NCI-H146 (cell line): ENCODE measurements around the gene RNF208.
"Not testable (repeated sequence)": the region's sequence is repeated elsewhere in the genome, so short reads cannot be mapped to it uniquely, and the experiment has no call there.

Experiments
- DNase-seq: peaks from one replicate; lab custom pipeline; 2025; lab: John Stamatoyannopoulos, UW

Gene RNF208

DNA sequence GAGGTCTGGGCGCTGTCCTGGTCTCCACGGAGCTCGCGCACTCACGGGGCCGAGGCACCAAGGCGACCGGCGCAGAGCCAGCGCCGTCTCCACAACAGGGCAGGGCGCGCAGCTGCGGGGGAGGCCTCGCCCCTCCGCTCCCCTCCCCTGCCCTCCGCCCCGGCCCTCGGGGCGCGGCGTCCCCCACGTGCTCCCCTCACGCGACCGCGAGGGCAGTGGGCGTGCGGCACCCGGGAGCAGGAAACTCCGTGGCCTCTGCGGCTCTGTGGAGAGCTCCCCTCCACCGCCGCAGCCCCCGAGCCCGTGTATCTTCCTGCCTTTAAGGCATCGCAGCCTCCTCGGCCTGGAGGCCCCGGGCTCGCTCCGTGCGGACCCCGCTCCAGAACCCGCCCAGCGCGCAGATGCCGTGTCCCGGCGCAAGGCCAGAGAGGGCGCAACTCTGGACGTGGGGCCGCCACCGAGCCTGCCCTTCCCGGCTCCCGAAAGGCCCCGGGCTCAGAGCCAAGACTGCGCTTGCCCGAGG lies 18.3 kb upstream of the RNF208 start:
- peak; percentile 69 for DNase-seq

GRCh38 chr9:137239541-137240200 lies 17.6 kb upstream of the RNF208 start:
- not testable (repeated sequence) for DNase-seq

DNA sequence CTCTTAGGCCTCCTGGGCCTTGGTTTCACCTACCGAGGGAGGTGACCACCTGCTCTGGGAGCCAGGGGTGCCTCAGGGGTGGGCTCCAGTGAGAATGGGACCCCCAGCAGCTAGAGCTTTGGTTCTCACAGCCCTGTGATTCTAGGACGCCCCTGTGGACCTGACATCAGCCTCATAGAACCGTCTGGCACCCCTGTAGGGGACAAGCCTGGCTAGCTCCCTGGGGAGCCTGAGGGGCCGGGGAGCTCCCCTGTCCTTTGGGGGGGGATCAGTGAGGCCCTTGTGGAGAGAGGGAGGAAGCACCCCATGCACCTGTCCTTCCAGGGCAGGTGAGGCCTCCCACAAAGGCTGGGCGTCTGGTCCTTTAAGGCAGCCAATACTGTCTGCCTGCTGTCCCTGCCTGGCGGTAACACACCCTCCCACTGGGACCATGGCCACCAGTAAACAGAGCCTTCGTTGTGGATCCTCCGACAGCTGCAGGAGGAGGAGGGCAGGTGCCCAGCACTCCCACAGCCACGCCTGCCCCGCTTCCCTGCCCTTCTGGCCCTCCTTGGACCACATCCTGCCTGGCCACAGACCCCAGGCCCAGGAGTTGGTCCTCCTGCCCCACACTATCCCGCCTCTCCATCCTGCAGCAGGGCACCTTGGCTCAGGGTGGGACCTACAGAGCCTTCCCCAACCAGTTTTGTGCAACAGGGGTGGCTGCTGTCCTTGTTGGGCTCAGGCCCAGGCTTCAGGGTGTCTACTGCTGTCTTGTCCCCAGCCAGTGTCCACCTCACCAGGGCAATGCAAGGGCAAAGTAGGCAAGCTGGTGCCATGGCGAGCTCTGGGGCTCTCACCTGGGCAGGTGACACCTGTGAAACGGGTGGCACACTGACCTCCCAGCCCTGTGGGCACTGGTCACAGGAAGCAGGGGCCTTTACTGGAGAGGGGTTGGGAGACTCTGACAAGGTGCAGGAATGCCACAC lies 16.0 kb upstream of the RNF208 start:
- DNase-seq, result peak; percentile 88

DNA sequence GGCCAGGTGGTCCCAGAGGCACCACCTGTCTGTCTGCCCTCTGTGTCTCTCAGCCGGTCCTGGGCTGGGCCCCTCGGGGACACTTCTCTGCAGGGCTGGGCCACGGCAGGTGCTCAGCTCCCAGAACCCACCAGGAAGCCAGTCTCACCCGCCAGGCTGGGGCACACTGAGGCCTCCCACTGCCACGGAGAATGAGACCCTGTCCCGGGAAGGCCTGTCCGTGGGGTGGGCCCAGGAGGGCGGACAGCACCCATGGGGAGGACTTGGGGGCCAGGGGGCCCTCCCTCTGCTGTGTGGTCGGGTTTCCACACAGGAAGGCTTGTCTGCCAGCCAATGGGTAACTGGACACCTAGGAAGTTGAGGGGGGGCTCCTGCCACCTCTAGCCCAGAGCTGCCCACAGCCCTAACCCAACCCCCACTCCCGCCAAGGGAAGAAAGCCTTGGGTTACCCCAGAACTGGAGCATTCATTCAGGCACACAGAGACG lies 14.9 kb upstream of the RNF208 start:
- DNase-seq, result peak; percentile 44

DNA sequence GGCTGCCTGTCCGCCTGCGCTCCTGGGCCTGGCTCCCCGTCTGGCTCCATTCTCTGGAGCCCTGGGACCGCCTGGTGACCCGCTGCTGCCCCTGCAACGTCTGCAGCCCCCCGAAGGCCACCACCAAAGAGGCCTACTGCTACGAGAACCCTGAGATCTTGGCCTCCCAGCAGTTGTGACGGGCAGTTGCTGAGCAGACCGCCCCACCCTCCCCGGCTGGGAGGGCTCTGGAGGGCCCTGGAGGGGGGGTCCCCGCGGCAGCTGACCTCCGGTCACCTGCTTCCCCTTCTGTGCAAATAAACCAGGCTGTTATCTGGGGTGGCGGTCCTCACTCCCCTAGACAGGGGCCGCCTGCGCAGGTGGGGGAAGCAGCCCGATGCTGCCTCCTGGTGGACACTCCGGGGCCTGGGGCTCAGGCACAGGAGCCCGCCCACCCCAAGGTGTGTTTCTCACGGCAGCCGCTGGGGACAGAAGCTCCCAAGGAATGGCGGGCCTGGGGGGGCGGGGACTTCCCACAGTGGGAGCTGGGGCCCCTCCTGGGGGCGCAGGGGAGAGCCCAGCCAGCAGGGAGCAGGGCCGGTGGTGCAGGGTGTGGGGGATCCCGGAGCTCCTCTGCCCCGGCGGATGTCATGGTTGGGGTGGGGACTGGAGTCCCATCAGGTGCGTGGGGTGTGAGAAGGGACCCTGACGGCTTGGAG lies 14.3 kb upstream of the RNF208 start:
- peak; percentile 86 for DNase-seq

DNA sequence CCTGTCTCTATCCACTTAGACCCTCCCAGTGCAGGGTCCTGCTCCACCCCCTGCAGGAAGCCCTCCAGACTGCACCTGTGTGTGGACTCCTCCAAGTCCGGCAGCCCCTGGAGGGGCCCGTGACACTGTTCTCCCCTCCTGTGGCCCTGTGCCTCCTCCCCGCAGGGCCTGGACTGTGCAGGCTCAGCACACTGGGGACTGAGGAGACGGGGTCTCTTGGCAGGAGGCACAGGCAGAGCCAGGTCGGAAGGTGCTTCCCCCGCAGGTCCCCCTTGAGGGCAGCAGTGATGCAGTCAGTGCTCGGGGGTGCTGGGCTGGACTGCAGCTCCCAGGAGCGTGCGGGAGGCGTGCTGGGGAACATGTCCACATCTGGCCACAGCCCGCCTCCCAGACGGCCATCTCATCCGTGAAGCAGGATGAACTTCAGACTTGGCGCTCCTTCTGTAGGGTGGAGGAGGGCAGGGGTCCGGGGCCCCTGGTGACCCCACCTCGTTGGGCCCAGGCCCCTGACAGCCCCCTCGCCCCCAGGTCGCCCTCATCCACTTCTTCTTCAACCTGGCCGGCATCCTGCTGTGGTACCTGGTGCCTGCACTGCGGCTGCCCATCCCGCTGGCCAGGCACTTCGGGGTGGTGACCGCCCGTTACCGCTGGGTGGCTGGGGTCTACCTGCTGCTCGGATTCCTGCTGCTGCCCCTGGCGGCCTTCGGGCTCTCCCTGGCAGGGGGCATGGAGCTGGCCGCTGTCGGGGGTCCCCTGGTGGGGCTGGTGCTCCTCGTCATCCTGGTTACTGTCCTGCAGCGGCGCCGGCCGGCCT lies 13.6 kb upstream of the RNF208 start:
- DNase-seq, result peak; percentile 39

- DNase-seq, result no peak
These were observed 12.9 kb upstream of the RNF208 start for GRCh38 chr9:137234758-137235423.

GRCh38 chr9:137234055-137234697 lies 12.1 kb upstream of the RNF208 start:
- peak; percentile 42 for DNase-seq

DNA sequence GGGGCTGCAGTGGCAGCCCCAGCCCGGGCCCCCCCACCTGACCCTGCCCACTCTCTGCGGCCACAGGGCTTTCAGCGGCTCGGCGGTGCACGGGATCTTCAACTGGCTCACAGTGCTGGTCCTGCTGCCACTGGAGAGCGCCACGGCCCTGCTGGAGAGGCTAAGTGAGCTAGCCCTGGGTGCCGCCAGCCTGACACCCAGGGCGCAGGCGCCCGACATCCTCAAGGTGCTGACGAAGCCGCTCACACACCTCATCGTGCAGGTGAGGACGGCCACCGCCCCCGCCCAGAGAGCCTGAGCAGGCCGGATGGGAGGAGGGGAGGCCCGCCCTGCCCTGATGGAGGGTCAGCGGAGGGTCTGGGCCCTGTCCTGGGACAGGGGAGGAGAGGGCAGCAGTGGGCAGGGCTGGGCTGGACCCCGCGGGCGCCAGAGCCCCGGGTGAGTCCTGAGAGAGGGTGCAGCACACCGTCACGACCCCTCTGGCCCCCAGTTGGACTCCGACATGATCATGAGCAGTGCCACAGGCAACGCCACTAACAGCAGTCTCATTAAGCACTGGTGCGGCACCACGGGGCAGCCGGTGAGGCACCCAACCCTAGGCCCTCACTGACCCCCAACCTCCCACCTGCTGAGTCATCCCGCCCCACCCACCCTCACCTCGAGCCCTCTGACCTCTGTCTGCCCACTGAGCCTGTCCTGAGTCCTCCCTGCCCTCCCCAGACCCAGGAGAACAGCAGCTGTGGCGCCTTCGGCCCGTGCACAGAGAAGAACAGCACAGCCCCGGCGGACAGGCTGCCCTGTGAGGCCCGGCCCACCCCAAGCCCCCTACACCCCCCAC lies 11.3 kb upstream of the RNF208 start:
- DNase-seq, result no peak

GRCh38 chr9:137232510-137232909 lies 10.5 kb upstream of the RNF208 start:
- no peak for DNase-seq

GRCh38 chr9:137232101-137232500 lies 10.1 kb upstream of the RNF208 start:
- no peak for DNase-seq

DNA sequence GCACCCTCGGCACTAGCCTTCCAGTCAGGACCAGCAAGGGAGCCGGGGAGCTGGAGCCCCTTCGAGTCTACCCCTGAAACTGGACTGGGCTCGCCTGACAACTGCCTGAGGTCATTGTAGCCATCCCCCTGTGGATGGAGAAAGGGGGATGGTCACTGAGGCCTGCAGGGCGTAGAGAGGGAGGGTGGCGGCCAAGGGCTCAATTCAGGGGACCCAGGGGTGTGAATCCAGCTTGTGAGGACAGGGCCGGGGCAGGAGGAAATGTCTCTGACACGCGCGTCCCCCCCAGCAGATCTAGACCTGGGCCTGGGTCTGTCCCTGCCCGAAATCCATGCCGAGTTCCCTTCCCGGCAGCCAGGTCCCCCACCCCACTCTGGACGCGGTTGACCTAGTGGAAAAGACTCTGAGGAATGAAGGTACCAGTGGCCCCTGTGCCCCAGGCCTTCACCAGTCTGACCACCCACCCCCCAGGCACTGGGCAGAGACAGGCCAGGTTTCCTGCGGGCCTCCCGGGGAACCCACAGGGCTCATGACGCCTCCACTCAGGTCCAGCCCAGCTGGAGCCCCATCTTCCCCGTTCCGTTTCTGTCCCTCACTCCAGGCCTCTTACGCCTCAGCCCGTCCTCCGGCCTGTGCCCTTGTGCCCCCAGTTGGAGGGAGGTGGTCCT lies 9.5 kb upstream of the RNF208 start:
- no peak for DNase-seq

DNA sequence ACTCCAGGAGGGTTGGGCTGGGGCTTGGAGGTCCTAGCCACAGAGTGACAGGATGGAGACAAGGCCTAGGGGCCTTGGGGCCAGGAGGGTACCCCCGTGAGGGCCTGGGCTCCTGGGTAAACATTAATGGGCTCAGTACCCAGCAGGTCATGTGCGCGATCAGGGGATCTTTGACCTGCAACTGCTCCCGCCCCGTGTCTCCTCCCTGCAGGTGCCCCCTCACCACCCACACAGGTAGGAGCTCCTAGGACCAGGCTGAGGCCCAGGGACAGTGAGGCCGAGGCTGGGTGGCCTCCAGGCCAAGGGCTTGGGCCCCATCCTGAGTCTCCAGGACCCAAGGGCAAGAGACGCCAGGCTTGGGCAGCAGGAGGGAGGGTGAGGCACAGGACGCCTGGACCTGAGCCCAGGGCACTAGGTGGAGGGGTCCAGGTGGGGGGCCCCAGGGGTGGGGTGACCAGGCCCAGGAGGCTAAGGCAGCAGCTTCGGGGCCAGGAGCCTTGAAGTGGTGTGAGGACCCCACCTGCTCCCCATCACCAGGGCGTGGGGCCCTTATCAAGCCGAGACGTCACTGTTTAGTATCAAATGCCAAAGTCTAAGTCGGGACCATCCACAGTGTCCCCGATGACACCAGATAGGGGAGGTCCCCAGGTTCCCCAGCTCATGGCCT lies 8.8 kb upstream of the RNF208 start, which contains the start of gene SLC34A3:
Gene SLC34A3 (plus strand): TSS at position 197 of the 667 bp plus-strand sequence. CDS start 802 bp downstream, outside the sequence.
- no peak for DNase-seq

- no peak for DNase-seq
These were observed 8.1 kb upstream of the RNF208 start for GRCh38 chr9:137229903-137230704.

DNA sequence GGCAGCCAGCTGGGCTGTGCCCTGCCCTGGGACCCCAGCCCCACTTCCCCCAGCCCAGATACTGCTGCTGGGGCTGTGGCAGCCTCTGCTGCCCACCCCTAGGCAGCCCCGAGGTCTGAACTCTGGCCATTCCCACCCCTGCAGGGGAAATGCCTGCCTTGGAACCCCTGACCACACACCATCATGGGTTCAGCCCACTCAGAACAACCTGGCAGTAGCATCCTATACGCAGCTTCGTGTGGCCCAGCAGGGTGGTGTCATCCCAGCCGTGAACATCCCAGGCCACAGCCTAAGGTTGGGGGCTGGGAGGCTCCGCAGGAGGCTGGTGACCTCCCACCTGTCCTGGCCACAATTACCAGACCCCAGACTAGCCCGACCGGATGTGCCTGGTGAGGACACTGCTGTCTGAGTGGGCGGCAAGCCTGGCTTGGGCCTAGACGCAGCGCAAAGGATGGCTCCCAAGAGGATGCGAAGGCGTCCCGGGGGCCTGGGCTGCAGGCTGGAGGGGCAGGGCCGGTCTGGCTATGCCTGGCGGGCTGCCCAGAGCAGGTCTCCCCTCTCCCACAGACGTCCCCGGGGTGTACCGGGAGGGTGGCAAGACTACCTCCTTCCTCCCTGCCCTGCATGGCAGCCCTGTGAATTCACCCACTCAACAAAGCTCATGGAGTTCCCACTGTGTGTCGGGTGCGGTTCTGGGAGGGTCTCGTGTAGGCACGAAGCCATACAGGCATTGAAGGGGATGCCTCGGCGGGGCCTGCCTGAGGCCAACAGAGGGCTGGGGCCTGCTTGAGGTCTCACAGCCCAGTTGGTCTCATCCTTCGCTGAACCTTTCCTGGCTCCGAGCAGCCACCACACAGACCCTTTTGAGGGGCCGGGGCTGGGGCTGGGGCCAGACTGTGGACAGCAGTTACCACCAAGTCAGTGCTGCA lies 7.2 kb upstream of the RNF208 start:
- no peak for DNase-seq

- peak; percentile 46 for DNase-seq
These were observed 6.5 kb upstream of the RNF208 start for GRCh38 chr9:137228506-137228967.
